Mesothelial cell of epicardium (in vitro differentiated cells): ENCODE results near the gene SDR42E1. TPM values are rescaled to one million over a fixed set of nuclear protein-coding genes. Genes with fewer than 3 reads are reported as not detected.
"Not testable (repeated sequence)": the region's sequence is repeated elsewhere in the genome, so short reads cannot be mapped to it uniquely, and the experiment has no call there.

Source experiments
- DNase-seq, 2 experiments: peaks; one replicate each; pipeline ENCODE4 v3.0.0; 2021; ENCODE audit warnings: low spot score in 2 of 2; ENCODE audit not compliant: unreplicated experiment in 2 of 2
- H3K27ac Mint-ChIP-seq: 2 replicates; pipeline ENCODE4 v1.8.0; 2021; ENCODE audit warnings: mixed read lengths
- H3K27me3 Mint-ChIP-seq: 2 replicates; pipeline ENCODE4 v1.8.0; 2021; ENCODE audit warnings: low read depth, mixed read lengths
- H3K36me3 Mint-ChIP-seq: 2 replicates; pipeline ENCODE4 v1.8.0; 2021; ENCODE audit warnings: mixed read lengths
- H3K4me1 Mint-ChIP-seq: 2 replicates; pipeline ENCODE4 v1.8.0; 2021; ENCODE audit warnings: mixed read lengths
- H3K4me3 Mint-ChIP-seq: 2 replicates; pipeline ENCODE4 v1.8.0; 2021; ENCODE audit warnings: mild to moderate bottlenecking, moderate library complexity, mixed read lengths
- H3K9me3 Mint-ChIP-seq: 2 replicates; pipeline ENCODE4 v1.8.0; 2021; ENCODE audit warnings: mixed read lengths
- CTCF ChIP-seq: fragments of 200-600 bp; sonication (generic); IDR thresholded peaks from one replicate; pipeline ENCODE4 v1.5.0; 2021; ENCODE audit warnings: antibody characterized with exemption; ENCODE audit not compliant: unreplicated experiment
- total RNA-seq: library from RNA; stranded (reverse); gene quantifications from 3 replicates; pipeline ENCODE4 v1.2.1, GENCODE V29; 2021

SDR42E1 gene
- total RNA-seq, 1 donor from 2014 or later: 0.13 TPM

- H3K4me1 Mint-ChIP-seq: peaks cover 28% of the 10 kb centered on the region
- no peak overlapping the region for H3K4me3 Mint-ChIP-seq
- no peak for DNase-seq
- H3K9me3 Mint-ChIP-seq: no peaks in the 10 kb centered on the region
- H3K27ac Mint-ChIP-seq: peak overlapping the region; percentile 11
- no peaks in the 10 kb centered on the region for H3K27me3 Mint-ChIP-seq
- H3K36me3 Mint-ChIP-seq: no peaks in the 10 kb centered on the region
- TF ChIP-seq CTCF: no peak
These were observed 15.6 kb downstream of the SDR42E1 start for GRCh38 chr16:81995651-81996050.

- H3K27me3 Mint-ChIP-seq: no peaks in the 10 kb centered on the region
- peaks cover 31% of the 10 kb centered on the region for H3K4me1 Mint-ChIP-seq
- no peaks in the 10 kb centered on the region for H3K36me3 Mint-ChIP-seq
- no peak overlapping the region for H3K27ac Mint-ChIP-seq
- TF ChIP-seq CTCF: no peak
- H3K4me3 Mint-ChIP-seq: no peak overlapping the region
- H3K9me3 Mint-ChIP-seq: no peaks in the 10 kb centered on the region
- no peak for DNase-seq
These were observed 16.8 kb downstream of the SDR42E1 start for GRCh38 chr16:81994485-81994884.

GRCh38 chr16:81992859-81993258 lies 18.4 kb downstream of the SDR42E1 start:
- H3K4me3 Mint-ChIP-seq: no peak overlapping the region
- TF ChIP-seq CTCF: no peak
- H3K27ac Mint-ChIP-seq: no peak overlapping the region
- DNase-seq: no peak
- H3K4me1 Mint-ChIP-seq: peaks cover 29% of the 10 kb centered on the region
- no peaks in the 10 kb centered on the region for H3K9me3 Mint-ChIP-seq
- H3K27me3 Mint-ChIP-seq: no peaks in the 10 kb centered on the region
- H3K36me3 Mint-ChIP-seq: no peaks in the 10 kb centered on the region

GRCh38 chr16:81987706-81988105 lies 23.6 kb downstream of the SDR42E1 start:
- no peak for DNase-seq
- no peak for TF ChIP-seq CTCF
- Mint-ChIP-seq H3K4me1 (peaks cover 5% of the 10 kb centered on the region), H3K27me3 (peaks cover 4% of the 10 kb centered on the region), H3K36me3 (no peaks in the 10 kb centered on the region), H3K4me3 (no peak overlapping the region), H3K9me3 (peaks cover 4% of the 10 kb centered on the region), H3K27ac (no peak overlapping the region)

GRCh38 chr16:81987121-81987520 lies 24.1 kb downstream of the SDR42E1 start:
- no peak for TF ChIP-seq CTCF
- H3K4me3 Mint-ChIP-seq: no peak overlapping the region
- H3K27ac Mint-ChIP-seq: no peak overlapping the region
- DNase-seq: no peak
- peaks cover 4% of the 10 kb centered on the region for H3K27me3 Mint-ChIP-seq
- H3K4me1 Mint-ChIP-seq: peaks cover 3% of the 10 kb centered on the region
- H3K9me3 Mint-ChIP-seq: peaks cover 4% of the 10 kb centered on the region
- no peaks in the 10 kb centered on the region for H3K36me3 Mint-ChIP-seq

- not testable (repeated sequence) for H3K27ac Mint-ChIP-seq, H3K36me3 Mint-ChIP-seq
These were observed 33.8 kb downstream of the SDR42E1 start for GRCh38 chr16:81977335-81977942.

More at GRCh38 chr16:81977335-81977942, 33.8 kb downstream of the SDR42E1 start:
- not testable (repeated sequence) for H3K4me3 Mint-ChIP-seq, H3K4me1 Mint-ChIP-seq, DNase-seq, H3K27me3 Mint-ChIP-seq
- H3K9me3 Mint-ChIP-seq: peaks cover 28% of the 10 kb centered on the region
